Right atrium auricular region (tissue), 2 donors: ENCODE measurements around the gene TNFRSF4. TPM values are rescaled to one million over a fixed set of nuclear protein-coding genes. Genes with fewer than 3 reads are reported as not detected.
"Not testable (repeated sequence)": the region's sequence is repeated elsewhere in the genome, so short reads cannot be mapped to it uniquely, and the experiment has no call there.

ENCODE experiments used
- DNase-seq: peaks from one replicate; pipeline ENCODE4 v3.0.0-alpha.2; 2019; ENCODE audit warnings: low spot score
- H3K27ac ChIP-seq, 2 donors: fragments of 200-600 bp; sonication (generic); 1 replicate in 1 of 2; 2 replicates in 1 of 2; pipeline ENCODE4 v1.5.1; 2016 to 2019
- H3K27me3 ChIP-seq, 2 donors: fragments of 200-600 bp; sonication (generic); one replicate each; pipeline versions ENCODE4 v1.5.1 to v1.6.0; 2017 to 2019
- H3K36me3 ChIP-seq: fragments of 200-600 bp; sonication (generic); one replicate; pipeline ENCODE4 v1.5.1; 2016
- H3K4me1 ChIP-seq, 2 donors: fragments of 200-600 bp; sonication (generic); one replicate each; pipeline versions ENCODE4 v1.5.1 to v1.6.0; 2017 to 2019
- H3K4me3 ChIP-seq, 2 donors: fragments of 200-600 bp; sonication (generic); 1 replicate in 1 of 2; 2 replicates in 1 of 2; pipeline ENCODE4 v1.5.1; 2017 to 2019; ENCODE audit warnings: mild to moderate bottlenecking in 1 of 2, moderate library complexity in 1 of 2
- H3K9me3 ChIP-seq, 2 donors: fragments of 200-600 bp; sonication (generic); one replicate each; pipeline ENCODE4 v1.5.1; 2019
- total RNA-seq, 2 donors: library from RNA; depleted of rRNA; stranded (reverse); fragments of >200 nt; gene quantifications; one replicate each; pipeline ENCODE4 v1.1.0, GENCODE V29; 2016
- TF ChIP-seq, protein P1 (sequence below), 2 donors: fragments of 200-600 bp; sonication (generic); IDR thresholded peaks; one replicate each; pipeline ENCODE4 v1.5.1; 2019; ENCODE audit warnings: antibody characterized with exemption in 2 of 2

TNFRSF4 gene
- total RNA-seq, 2 donors from 2014 or later = 0.59 to 0.79 TPM

DNA sequence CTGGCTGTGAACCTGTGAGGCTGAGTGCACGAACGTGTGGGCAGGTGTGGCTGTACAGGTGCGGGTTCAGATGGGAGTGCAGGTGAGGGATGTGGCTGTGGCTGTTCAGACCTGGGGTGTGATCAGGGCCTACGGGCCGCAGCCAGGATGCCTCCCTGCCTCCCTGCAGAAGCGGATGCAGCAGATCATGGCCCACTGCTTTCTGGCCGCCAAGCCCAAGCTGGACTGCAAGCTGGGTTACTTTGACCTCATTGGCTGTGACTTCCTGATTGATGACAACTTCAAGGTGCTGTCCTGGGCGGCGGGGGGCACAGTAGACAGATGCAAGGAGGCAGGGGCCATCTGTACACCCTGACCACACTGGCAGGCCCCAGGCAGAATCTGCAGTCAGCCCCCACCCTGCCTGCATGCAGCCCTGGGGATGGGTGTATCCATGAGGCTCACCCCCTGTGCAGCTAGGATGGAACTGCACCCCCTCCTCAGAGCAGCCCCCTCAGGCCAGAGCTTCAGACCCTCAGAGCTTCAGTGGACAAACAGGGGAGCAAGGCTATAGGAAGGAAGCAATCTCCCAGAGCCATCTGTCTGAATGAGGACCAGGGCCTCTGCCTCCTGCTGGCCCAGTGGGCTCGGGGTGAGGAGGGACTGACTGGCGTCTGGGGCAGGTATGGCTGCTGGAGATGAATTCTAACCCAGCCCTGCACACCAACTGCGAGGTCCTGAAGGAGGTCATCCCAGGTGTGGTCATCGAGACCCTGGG is 17.3 kb downstream of the TNFRSF4 start:
- no peak overlapping the region for H3K4me3 ChIP-seq
- H3K4me1 ChIP-seq = peaks cover 0 to 11% of the 10 kb centered on the region in 2 donors
- DNase-seq = no peak
- H3K36me3 ChIP-seq = no peaks in the 10 kb centered on the region
- peaks cover 0 to 7% of the 10 kb centered on the region in 2 donors for H3K9me3 ChIP-seq
- H3K27ac ChIP-seq = no peak overlapping the region
- TF ChIP-seq, protein P1, sequence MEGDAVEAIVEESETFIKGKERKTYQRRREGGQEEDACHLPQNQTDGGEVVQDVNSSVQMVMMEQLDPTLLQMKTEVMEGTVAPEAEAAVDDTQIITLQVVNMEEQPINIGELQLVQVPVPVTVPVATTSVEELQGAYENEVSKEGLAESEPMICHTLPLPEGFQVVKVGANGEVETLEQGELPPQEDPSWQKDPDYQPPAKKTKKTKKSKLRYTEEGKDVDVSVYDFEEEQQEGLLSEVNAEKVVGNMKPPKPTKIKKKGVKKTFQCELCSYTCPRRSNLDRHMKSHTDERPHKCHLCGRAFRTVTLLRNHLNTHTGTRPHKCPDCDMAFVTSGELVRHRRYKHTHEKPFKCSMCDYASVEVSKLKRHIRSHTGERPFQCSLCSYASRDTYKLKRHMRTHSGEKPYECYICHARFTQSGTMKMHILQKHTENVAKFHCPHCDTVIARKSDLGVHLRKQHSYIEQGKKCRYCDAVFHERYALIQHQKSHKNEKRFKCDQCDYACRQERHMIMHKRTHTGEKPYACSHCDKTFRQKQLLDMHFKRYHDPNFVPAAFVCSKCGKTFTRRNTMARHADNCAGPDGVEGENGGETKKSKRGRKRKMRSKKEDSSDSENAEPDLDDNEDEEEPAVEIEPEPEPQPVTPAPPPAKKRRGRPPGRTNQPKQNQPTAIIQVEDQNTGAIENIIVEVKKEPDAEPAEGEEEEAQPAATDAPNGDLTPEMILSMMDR (IDR thresholded peaks at IDR 0.05) = no peak
- no peaks in the 10 kb centered on the region for H3K27me3 ChIP-seq

DNA sequence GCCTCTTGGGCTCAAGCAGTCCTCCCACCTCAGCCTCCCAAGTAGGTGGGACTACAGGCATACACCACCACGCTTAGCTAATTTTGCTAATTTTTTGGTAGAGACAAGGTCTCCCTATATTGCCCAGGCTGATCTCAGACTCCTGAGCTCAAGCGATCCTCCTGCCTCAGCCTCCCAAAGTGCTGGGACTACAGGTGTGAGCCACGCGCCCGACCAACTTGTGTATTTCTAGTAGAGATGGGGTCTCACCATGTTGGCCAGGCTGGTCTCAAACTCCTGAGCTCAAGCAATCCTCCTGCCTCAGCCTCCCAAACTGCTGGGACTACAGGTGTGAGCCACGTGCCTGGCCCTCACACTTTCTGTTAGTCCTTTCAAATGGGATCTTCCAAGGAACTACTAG is 18.2 kb downstream of the TNFRSF4 start:
- H3K4me3 ChIP-seq, H3K4me1 ChIP-seq, DNase-seq: not testable (repeated sequence)

DNA sequence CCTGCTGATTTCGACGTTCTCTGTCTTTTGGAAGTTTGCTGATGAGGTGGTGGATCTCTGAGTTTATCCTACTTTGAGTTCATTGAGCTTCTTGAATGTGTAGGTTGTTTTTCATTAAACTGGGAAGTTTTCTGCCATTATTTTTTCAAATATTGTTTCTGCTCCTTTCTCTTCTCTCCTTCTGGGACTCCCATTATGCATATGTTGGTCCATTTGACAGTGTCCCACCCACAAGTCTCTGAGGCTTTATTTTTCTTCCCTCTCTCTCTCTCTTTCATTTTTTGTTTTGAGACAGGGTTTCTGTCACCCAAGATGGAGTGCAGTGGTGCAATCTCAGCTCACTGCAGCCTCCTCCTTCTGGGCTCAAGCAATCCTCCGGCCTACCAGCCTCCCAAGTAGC is 19.2 kb downstream of the TNFRSF4 start:
- Histone ChIP-seq H3K36me3 (no peaks in the 10 kb centered on the region), H3K4me1 (no peaks in the 10 kb centered on the region), H3K9me3 (peaks cover 0 to 7% of the 10 kb centered on the region in 2 donors), H3K27me3 (no peaks in the 10 kb centered on the region), H3K27ac (no peak overlapping the region), H3K4me3 (no peak overlapping the region)
- TF ChIP-seq, protein P1 (IDR thresholded peaks at IDR 0.05) = no peak
- DNase-seq = no peak

More for the DNA sequence above, 18.2 kb downstream of the TNFRSF4 start:
- H3K27me3 ChIP-seq, H3K36me3 ChIP-seq, H3K9me3 ChIP-seq, H3K27ac ChIP-seq: not testable (repeated sequence)

DNA sequence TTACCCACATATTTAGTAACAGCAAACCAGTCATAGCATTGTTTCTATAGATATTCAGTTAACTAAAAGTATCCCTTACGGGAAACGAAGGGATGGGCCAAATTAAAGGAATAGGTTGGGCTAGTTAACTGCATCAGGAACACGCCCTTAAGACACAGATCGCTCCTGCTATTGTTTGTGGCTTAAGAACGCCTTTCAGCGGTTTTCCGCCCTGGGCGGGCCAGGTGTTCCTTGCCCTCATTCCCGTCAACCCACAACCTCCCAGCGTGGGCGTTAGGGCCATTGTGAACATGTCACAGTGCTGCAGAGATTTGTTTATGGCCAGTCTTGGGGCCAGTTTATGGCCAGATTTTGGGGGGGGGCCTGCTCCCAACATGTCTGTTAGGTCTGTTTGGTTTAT is 22.2 kb downstream of the TNFRSF4 start:
- TF ChIP-seq, protein P1 (IDR thresholded peaks at IDR 0.05) = no peak
- H3K4me1 ChIP-seq = no peaks in the 10 kb centered on the region
- H3K27me3 ChIP-seq = no peaks in the 10 kb centered on the region
- H3K36me3 ChIP-seq = no peaks in the 10 kb centered on the region
- no peak for DNase-seq
- peaks cover 0 to 7% of the 10 kb centered on the region in 2 donors for H3K9me3 ChIP-seq
- no peak overlapping the region for H3K27ac ChIP-seq
- H3K4me3 ChIP-seq = no peak overlapping the region

DNA sequence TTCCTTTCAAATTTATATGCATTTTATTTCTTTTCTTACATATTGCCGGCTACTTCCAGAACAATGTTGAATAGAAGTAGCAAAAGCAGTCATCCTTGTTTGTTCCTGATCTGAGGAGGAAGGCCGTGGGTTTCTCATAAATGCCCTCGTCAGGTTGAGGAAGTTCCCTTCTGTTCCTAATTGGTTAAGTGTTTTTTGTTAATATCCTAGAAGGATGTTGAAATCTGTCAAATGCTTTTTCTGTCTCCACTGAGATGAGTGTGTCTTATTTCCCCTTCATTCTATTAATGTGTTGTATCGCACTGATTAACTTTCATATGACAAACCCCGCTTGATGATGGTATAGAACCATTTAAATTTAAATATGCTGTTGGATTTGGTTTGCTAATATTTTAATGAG is 24.8 kb downstream of the TNFRSF4 start:
- H3K36me3 ChIP-seq = no peaks in the 10 kb centered on the region
- TF ChIP-seq, protein P1 (IDR thresholded peaks at IDR 0.05) = no peak
- H3K9me3 ChIP-seq = no peaks in the 10 kb centered on the region
- no peaks in the 10 kb centered on the region for H3K4me1 ChIP-seq
- H3K27me3 ChIP-seq = no peaks in the 10 kb centered on the region
- H3K4me3 ChIP-seq = no peak overlapping the region
- DNase-seq = no peak
- H3K27ac ChIP-seq = no peak overlapping the region

DNA sequence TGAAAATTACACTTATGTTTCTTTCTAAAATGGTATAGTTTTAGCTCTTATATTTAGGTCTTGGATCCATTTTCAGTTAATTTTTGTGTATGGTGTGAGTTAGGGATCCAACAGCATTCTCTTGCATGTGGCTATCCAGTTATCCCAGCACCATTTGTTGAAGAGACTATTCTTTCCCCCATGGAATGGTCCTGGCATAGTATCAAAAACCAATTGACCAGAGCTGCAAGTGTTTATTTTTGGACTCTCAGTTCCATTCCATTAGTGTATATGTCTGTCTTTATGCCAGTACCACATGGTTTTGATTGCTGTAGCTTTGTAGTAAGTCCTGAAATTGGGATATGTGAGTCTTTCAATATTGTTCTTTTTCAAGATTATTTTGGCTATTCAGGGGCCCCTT is 26.0 kb downstream of the TNFRSF4 start:
- Histone ChIP-seq H3K9me3 (no peaks in the 10 kb centered on the region), H3K36me3 (no peaks in the 10 kb centered on the region), H3K27ac (no peak overlapping the region), H3K27me3 (no peaks in the 10 kb centered on the region), H3K4me1 (no peaks in the 10 kb centered on the region), H3K4me3 (no peak overlapping the region)
- TF ChIP-seq, protein P1 (IDR thresholded peaks at IDR 0.05) = no peak
- DNase-seq = no peak
